GM21360 (cell line): ENCODE data around the gene NAA10.
"Not testable (repeated sequence)": the region's sequence is repeated elsewhere in the genome, so short reads cannot be mapped to it uniquely, and the experiment has no call there.

Source experiments
- ATAC-seq: cut with Tn5 transposase; IDR thresholded peaks from one replicate; pipeline ENCODE4 v1.9.1; 2021; ENCODE audit warnings: mild to moderate bottlenecking, moderate library complexity; ENCODE audit not compliant: unreplicated experiment

Gene NAA10

DNA sequence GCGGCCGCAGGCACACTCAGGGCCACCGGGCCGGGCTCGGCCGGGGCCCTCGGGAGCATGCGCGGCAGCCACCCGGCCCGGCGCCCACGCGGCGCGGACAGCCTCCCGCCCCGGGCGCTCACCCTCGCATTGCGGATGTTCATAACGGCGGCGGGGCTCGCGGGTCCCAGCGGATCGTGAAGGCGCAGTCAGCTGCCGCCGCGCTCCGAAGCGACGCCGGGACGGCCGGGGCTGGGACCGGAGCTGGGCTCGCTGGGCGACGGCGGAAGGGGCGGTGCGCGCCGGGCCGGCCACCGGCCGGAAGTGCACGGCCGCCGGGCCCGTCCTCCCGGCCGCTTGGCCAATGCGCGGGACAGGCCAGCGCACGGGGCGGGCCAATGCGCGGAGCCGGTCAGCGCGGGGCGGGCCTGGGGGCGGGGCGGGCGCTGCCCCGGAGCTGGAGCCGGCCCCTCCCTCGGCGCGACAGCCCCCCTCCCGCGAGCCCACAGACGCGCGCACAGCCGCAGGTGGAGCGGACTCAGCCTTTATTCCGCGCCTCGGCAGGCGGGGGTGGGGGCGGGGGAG lies at the start of gene NAA10:
Gene NAA10, minus strand, starts transcription at position 276 of the 564 bp plus-strand sequence. Its CDS starts 133 bp downstream, at position 143.
- ATAC-seq, result peak; percentile 61

DNA sequence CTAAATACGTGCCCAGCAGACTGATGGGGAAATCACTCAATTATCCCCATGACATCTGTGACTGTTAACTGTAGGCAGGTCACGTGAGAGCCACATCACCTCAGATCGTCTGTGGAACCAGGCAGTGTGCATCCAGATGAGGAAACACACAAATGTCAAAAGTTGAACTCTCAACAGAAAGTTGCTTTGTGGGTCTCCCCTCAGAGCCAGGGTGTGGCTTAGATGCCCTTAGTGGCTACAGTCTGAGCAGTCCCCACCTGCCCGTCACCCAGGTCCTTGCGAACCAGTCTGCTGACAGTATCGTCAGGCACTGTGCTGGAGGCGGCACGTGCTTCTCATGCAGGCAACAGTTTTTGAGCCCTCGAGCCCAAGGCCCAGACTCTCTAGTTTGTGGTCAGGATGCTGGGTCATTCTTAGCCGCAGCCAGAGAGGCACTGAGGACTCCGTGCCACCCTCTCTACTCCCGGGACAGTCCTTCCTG lies 48.5 kb upstream of the NAA10 start:
- no peak for ATAC-seq

DNA sequence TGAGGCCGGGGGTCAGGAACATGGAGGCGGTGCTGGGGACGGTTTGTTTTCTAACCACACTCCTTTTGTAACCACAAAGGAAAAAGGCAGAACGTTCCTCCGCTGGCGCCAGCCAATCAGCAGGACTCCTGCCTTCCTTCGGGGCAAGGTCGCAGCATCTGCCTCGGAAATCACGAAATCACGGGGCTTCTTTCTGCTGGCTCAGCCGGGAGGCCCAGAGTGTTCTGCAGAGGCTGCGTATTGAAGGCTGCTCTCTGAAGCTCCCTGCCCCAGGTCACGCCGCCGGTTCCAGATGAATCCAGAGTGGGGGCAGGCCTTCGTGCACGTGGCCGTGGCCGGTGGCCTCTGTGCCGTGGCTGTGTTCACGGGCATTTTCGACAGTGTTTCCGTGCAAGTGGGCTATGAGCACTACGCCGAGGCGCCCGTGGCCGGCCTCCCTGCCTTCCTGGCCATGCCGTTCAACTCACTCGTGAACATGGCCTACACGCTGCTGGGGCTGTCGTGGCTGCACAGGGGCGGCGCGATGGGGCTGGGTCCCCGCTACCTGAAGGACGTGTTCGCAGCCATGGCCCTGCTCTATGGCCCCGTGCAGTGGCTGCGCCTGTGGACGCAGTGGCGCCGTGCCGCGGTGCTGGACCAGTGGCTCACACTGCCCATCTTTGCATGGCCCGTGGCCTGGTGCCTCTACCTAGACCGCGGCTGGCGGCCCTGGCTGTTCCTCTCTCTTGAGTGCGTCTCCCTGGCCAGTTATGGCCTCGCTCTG lies 47.1 kb upstream of the NAA10 start:
- no peak for ATAC-seq

DNA sequence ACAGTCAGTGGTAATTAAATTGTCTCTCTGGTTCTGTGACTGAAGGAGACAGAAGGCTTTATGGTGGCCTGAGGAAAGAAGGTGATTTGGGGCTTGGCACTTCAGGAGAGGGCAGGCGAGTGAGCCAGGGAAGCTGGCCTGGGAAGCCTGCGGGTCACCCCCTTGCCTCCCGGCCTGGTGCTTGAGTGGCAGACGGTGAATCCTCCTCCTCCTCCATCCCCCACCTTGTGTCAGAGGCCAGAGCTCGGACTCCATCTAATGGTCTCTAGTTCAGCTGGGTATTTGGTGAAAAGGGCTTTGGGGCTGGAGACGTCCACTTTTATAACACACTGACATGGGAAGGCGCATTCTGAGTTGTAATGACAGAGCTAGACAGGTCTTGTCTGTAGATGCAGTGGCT lies 46.4 kb upstream of the NAA10 start:
- no peak for ATAC-seq

DNA sequence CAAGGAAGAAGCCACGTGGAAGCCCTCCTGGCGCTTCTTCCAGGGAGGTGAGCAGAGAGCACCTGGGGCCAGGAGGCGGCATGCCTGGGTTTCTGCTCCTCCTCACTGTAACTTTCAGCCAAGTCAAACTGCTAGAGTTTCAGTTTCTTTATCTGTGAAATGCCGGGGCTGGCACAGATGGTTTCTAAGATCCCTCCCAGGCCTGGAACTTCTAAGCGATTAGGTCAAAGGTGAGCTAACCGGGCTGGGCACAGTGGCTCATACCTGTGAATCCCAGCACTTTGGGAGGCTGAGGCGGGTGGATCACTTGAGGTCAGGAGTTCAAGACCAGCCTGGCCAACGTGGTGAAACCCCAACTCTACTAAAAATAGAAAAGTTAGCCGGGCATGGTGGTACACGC lies 45.6 kb upstream of the NAA10 start:
- not testable (repeated sequence) for ATAC-seq

DNA sequence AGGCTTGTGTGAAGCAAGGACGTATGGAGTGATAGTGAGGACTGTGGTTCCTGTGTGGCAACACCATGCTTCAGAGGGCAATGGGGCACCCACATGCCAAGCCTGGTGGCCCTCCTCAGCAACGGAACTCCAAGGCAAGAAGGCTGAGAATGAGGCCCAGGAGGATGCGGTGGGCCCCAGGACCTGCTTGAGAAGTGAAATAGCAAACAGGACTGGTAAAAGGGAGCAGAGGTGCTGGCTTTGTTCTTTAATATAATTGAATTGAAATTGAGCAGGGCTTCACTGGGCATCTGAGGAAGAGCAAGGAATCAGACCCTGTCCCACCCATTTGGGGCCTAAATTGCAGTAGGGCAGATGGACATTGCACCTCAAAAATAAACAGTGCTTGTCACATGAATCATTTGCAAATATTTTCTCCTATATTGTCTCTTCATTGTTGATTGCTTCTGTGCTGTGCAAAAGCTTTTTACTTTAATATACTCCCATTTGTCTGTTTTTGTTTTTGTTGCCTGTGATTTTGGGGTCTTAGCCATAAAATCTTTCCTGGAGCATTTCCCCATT lies 40.0 kb upstream of the NAA10 start:
- ATAC-seq, result no peak

DNA sequence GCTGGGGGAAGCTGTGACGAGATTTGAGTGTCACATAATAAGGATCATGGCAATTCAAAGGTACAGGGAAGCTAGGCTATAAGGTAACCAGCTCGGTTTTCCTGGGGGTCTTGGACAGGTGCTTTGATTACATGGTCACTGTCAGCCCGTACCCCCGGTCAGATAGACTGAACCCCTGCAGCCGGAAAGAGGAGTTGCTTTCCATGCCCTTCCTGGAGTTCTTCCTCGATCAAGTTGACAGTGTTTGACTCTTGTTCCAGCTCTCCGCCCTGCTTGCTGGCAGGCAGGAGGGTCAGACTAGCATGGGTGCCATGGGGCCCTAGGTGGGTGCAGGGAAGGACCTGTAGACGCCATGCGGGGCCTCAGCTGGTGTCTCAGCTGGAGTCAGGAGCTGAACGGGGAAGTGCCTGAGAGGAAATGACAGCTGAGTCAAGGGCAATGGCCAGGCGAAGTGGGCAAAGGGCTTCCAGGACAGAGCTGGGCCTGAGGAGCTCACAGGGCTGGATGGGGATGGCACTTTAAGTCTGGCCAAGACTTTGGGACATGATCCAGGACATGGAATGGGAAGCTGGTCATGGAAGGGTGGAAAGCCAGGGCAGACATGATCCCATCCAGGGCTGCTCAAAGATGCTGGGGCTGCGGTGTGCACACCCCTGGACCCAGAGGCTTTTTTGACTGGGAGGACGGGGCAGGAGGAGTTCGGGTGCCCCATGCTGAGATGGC lies 39.3 kb upstream of the NAA10 start:
- ATAC-seq, result no peak

DNA sequence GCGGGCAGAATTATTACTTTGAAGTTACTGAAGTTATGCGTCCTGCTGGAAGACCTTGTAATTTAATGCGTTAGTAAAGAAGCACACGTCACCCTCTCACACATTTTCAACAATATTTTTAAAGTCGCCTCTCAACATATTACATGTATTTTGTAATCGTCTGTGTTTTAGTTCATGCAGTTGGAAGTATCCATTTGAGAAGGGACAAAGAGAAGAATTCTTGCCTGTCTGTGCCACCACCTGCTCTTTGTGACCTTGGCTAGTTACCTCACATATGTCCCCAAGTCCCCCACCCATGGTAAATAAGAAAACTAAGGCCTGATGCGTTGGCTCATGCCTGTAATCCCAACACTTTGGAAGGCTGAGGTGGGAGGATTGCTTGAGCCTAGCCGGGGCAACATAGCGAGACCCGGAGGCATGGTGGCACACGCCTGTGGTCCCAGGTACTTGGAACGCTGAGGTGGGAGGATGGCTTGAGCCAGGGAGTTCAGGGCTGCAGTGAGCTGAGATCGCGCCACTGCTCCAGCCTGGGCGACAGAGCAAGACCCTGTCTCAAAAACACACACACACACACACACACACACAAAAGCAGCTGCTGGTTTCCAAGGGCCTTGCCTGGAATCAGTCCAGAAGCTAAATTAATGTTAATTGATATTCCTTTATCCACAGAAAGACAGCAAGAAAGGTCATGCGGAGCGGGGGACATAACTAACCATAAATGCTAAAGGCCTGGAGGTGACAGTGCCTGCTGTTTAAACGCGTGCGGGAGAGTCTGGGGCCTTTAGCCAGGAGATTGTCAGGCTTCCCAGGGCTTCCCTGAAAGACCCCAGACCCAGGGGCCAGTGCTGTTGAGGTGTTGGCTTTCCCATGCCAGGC lies 38.5 kb upstream of the NAA10 start:
- ATAC-seq, result no peak

DNA sequence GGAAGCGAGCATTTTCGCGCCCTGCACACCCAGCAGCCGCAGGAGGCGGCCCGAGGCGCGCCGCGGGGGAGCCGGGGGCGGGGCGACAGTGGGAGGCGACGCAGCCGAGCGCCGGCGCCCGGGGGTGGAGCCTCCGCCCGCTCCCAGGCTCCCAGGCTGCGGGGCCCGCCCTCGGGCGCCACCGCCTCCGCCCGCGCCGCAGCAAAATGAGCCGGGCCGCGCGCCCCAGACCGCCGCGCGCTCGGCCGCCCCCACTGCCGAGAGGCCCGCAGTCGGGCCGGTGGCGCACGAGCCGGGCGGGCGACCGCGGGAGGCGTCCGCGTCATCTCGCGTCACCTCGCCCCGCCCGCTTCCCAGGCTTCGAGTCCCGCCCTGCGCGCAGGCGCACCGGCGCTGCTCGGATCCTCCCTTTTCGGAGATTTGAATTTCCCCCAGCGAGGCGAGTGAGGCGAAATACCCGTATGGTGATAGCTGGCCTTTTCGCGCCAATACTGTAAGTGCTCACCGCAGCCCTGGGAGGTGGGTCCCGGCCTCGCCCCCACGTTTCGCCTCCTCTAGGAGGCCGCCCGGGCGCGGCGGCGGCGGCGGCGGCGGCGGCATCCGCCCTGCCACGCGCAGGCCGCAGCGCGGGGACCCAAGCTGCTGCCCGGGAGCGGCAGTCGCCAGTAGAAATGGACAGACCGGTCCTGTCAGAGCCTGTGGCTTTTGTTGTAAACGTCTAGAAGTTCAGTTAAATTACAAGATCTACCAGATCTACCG lies 37.7 kb upstream of the NAA10 start, which contains the start of gene TMEM187:
Gene TMEM187, plus strand, starts transcription at position 387 of the 759 bp plus-strand sequence. CDS start 9,309 bp downstream, outside the sequence.
- ATAC-seq, result peak; percentile 45

DNA sequence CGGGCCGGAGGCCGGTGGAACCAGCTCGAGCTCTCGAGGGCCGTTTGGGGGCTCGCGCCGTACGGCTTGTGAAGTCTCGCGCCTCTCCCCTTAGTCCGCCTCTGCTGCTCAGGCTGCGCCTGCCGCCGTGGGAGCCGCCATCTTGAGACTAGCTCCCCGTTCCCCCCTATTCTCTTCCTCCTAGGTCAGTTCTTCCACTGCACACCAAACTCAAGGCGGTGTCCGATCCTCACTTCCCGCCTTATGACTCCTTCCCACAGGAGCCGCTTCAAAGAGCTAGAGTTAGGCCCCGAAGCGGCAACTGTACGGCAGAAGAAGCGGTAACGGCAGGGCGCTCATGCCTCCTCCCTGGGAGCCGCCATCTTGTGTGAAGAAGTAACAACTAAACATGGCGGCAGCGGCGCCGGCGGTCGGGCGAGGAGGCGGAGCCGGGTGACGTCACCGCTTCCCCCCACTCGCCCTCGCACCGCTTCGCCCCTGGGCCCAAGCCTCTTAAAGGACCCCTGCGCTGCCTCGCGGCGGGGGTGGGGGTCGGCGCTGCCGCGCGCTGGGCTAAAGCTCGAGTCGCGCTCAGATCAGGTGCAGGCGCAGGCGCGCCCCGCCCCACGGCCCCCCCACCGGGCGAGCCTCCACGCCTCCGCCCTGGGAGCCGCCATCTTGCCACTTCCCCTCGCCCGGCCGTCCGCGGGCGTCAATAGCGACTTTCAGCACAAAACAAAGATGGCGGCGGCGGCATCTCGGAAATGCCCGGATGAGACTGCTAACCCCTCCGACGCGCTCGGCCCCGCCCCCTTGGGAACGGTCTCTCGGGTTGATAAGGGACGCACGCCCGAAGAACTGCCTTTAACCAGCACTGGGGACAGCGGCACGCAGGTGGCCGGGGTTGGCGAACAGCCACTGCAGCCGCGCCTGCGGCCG lies 36.9 kb upstream of the NAA10 start, which contains the start of gene HCFC1:
Gene HCFC1, minus strand, starts transcription at position 369 of the 918 bp plus-strand sequence. CDS start 978 bp downstream, outside the sequence.
- ATAC-seq, result peak; percentile 30

DNA sequence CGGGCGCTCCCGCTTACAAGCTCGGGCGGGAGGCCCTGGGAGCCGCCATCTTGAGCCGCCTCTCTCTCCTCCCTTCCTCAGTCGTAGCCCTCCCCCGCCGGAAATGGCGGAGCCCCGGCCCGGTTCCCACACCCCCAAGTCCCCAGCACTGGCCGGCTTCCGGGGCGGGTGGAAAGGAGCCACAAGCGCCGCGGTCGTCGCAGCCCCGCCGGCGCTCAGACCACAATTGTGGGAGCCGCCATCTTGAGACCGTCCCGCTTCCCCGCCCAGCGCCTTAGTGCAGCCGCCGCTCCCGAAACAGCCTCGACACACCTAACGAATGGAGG lies 36.2 kb upstream of the NAA10 start:
- peak; percentile 23 for ATAC-seq

DNA sequence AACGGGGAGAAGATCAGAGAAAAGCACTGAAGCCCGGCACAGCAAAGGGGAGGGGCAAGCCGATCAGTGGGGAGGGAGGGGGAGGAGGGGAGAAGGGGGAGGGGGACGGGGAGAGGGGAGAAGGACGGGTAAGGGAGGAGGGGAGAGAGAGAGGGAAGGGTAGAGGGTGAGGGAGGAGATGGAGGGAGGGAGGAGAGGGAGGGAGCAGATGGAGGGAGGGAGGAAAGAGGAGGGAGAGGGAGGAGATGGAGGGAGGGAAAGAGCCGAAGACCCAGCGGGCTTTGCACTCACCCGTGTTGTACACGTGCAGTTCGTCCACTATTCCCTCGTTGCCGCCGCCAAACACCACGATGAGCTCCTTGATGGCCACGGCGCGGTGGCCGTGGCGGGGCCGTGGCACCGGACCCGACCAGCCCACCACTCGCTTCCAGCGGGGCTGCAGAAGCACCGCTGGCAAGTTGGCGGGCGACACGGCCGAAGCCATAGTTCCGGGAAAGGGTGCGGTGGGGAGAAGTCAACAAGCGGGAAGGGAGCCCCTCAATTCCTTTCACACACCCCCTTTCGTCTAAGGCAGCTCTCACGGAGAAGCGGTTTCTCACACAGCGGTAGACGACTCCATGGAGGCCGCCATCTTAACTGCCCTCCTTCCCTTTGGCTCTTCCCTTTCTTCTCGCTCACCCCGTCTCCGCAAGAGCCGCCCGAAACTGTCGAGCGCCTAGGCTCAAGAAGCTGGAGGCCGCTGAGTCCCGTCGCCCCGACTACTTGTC lies 35.7 kb upstream of the NAA10 start:
- ATAC-seq, result no peak

DNA sequence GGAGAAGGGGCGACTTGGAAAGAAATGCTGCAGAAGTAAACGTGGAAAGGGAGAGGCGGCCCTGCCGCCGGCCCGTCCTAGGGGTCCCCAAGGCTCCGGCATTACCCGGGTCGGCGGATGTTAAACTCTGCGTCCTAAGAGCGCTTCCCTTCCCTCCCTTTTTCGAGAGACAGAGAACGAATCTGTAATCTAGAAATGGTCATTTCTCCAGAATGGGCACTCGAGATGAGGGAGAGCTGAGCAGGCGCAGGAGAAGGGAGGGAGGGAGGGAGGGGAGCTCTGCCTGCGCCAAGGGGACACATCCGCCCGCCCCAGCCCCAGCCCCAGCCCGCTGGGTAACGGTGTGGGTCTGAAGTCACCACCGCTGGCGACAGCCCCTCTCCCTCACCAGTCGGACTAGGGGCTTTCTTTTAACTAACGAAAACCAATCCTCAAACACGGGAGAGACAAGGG lies 35.1 kb upstream of the NAA10 start:
- no peak for ATAC-seq

DNA sequence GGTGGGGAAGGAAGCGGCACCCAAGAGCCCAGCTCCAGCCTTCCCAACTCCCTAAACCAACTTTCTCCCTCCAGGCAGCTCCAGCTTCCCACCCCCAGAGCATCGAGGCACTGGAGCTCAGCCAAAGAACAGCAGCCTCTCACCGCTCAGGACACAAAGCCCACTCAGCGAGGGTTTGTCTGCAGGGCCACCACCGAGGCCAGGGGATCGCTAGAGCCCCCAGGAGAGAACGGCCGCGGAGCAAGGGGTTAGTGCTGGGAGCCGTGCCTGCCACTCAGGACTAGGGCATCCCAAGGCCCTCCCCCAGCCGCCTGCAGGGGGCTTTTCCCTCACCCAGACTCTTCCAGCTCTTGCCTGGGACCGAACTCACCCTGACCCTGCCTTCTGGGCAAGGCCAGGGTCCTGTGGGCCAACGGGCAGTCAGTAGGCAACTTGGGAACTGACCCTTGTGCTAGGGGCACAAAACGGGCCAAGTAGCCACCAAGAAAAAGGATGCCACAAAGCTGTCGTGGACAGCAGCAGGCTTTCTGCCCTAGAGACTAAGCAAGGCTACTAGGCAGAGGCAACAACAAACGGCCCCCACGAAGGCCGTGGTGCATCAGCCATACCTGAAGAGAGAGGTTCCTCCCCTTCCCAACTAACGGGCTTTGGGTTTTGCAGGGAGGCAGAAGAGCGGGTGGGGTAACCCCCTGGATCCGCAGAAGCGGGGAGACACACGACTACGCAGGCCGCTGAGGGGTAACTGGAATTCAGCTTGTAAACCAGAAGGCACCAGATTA lies 34.5 kb upstream of the NAA10 start:
- no peak for ATAC-seq

DNA sequence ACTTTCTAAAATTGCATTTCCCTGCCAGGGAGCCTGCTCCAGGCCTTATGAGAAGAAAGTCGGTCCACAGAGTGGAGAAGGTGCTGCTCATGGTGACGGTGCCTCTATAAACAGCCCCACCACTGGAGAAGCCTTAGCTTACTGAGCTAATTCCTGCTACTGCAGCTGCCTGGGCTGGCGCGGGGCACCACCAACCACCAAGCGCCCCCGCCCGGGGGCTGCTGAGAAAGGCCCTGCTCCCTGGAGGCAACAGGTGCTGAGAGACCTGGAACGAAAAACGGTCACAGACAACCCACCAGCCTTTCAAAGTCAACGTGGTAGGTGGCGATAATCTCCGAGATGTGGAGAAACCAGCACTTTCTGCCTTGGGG lies 33.9 kb upstream of the NAA10 start:
- no peak for ATAC-seq

DNA sequence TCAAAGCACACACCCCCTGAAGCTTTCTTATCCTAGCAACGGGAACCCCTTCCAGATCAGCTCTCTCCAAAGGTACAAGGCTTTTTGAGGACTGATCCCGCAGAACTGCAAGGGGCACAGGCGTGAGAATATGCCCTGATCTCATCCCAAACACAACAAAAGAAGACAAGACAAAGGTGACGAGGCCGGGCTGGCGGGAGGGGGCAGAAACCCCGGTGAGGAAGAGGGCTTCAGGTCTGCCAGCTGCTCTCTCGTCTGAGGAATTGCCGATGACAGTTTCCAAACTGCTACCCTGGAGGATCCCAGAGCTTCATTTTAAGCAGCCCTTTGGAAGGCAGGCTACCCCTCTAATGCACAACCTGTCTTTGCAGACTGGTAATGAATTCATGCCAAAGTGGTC lies 33.4 kb upstream of the NAA10 start:
- ATAC-seq, result no peak
